K562 (cell line): ENCODE results near the gene HK2. TPM values are rescaled to one million over a fixed set of nuclear protein-coding genes. Genes with fewer than 3 reads are reported as not detected.

Source experiments
- CBFA2T3 ChIP-seq: fragments of 450-650 bp; IDR thresholded peaks from 2 replicates; pipeline ENCODE4 v1.6.1; 2017
- DDX20 ChIP-seq: fragments of 450-650 bp; IDR thresholded peaks from 2 replicates; pipeline ENCODE4 v1.6.1; 2016; ENCODE audit warnings: missing genetic modification characterization, low read depth, mild to moderate bottlenecking, missing compliant biosample characterization, moderate library complexity
- ELF4 ChIP-seq: fragments of 450-650 bp; formaldehyde crosslinking; IDR thresholded peaks from 2 replicates; pipeline ENCODE4 v1.4.0; 2022; ENCODE audit warnings: missing genetic modification characterization
- ERF ChIP-seq: fragments of 450-650 bp; formaldehyde crosslinking; IDR thresholded peaks from 2 replicates; pipeline ENCODE4 v1.4.0; 2020; ENCODE audit warnings: mild to moderate bottlenecking, mixed read lengths
- ESRRA ChIP-seq: fragments of 450-650 bp; IDR thresholded peaks from 2 replicates; pipeline ENCODE4 v1.6.1; 2014; ENCODE audit warnings: low read depth, mild to moderate bottlenecking, moderate library complexity, borderline replicate concordance
- FOXO4 ChIP-seq: fragments of 450-650 bp; formaldehyde crosslinking; IDR thresholded peaks from 2 replicates; pipeline ENCODE4 v1.4.0; 2020; ENCODE audit warnings: mild to moderate bottlenecking, moderate library complexity
- HBP1 ChIP-seq: fragments of 450-650 bp; formaldehyde crosslinking; IDR thresholded peaks from 2 replicates; pipeline ENCODE4 v1.4.0; 2022; ENCODE audit warnings: missing genetic modification characterization
- NONO ChIP-seq, 2 experiments: fragments of 200-400 bp in 1 of 2; fragments of 450-650 bp in 1 of 2; formaldehyde crosslinking in 1 of 2; IDR thresholded peaks; 2 replicates each; pipeline ENCODE4 v1.6.1; 2017; ENCODE audit warnings: low read depth in 2 of 2, mild to moderate bottlenecking in 2 of 2, moderate library complexity in 2 of 2, low read length in 1 of 2
- PHF20 ChIP-seq: fragments of 450-650 bp; IDR thresholded peaks from 2 replicates; pipeline ENCODE4 v1.6.1; 2018; ENCODE audit not compliant: partially characterized antibody
- TAL1 ChIP-seq: fragments of 450-650 bp; IDR thresholded peaks from 2 replicates; pipeline ENCODE4 v1.6.1; 2016; ENCODE audit warnings: mild to moderate bottlenecking
- USF2 ChIP-seq: sonication (generic); formaldehyde crosslinking; IDR thresholded peaks from 2 replicates; pipeline ENCODE4 v1.5.0; 2020; ENCODE audit warnings: missing genetic modification reagents
- ZKSCAN3 ChIP-seq: fragments of 250-450 bp; sonication (Bioruptor Pico); IDR thresholded peaks from 2 replicates; pipeline ENCODE4 v1.4.0; 2020
- ZMIZ1 ChIP-seq, 2 experiments: fragments of 150-350 bp in 1 of 2; IDR thresholded peaks; 2 replicates each; pipeline ENCODE4 v1.6.1; 2012 to 2016; ENCODE audit warnings: low read depth in 2 of 2, low read length in 2 of 2, mild to moderate bottlenecking in 1 of 2, moderate library complexity in 1 of 2
- ZNF212 ChIP-seq: fragments of 450-650 bp; formaldehyde crosslinking; IDR thresholded peaks from 2 replicates; pipeline ENCODE4 v1.4.0; 2020; ENCODE audit warnings: mild to moderate bottlenecking
- polyA plus RNA-seq, 8 experiments: library from polyadenylated mRNA; depleted of rRNA in 4 of 8; stranded (reverse) in 5 of 8; unstranded in 3 of 8; fragments of >200 nt; fragmentation: Nextera tagmentation in 2 of 8; fragmentation: Illumina TruSeq in 1 of 8; extraction: Ambion mirVana in 2 of 8; extraction: Trizol in 1 of 8; gene quantifications; 2 replicates each; pipeline versions ENCODE4 v1.2.1 to v1.2.3, GENCODE V29; 2011 to 2014; ENCODE audit warnings: inconsistent platforms in 1 of 8, missing spikeins in 1 of 8
- total RNA-seq, 7 experiments: library from RNA; depleted of rRNA in 6 of 7; stranded (reverse); fragments of >200 nt in 6 of 7; fragmentation: Illumina TruSeq in 2 of 7; extraction: Trizol in 2 of 7; gene quantifications; 2 replicates each; pipeline versions ENCODE4 v1.2.1 to v1.2.3, GENCODE V29; 2011 to 2021; ENCODE audit warnings: low replicate concordance in 1 of 7

Gene HK2
- total and polyA plus RNA-seq, 9 of the 15 experiments (the other 6 are each of a cell fraction or from before 2014, with no cell fraction given), result 4.7 to 56.0 (median 19.9) TPM

GRCh38 chr2:74862020-74862964 is 28.4 kb downstream of the HK2 start (continued):
- no peak for TF ChIP-seq FOXO4 (CRISPR knock-in tag)
- TF ChIP-seq ELF4, result no peak
- peak; percentile 27; the same call in 1 of the 2 replicates for TF ChIP-seq ESRRA
- no peak for TF ChIP-seq DDX20 (tag)
- peak; percentile 89 for TF ChIP-seq CBFA2T3
- TF ChIP-seq ZMIZ1 (IDR thresholded peaks at IDR 0.05; ENCODE audit: low read depth in 2 of 2, low read length in 2 of 2), result 0 out of 4 replicates have a peak, but pooled peaks of 1 of the 2 experiments have one; percentile 67
- no peak for TF ChIP-seq ERF (CRISPR knock-in tag)
- TF ChIP-seq ZKSCAN3 (CRISPR knock-in tag), result no peak
- TF ChIP-seq USF2 (CRISPR knock-in tag), result no peak
- TF ChIP-seq HBP1, result no peak
- TF ChIP-seq NONO (IDR thresholded peaks at IDR 0.05; ENCODE audit: low read depth in 2 of 2, low read length in 1 of 2), result no peak
- no peak for TF ChIP-seq PHF20
- TF ChIP-seq TAL1, result peak; percentile 89
- TF ChIP-seq ZNF212 (CRISPR knock-in tag), result no peak
